HK-2 (cell line): Measurements from ENCODE around the gene KCNQ1.

Experiments used
- DNase-seq: peaks from one replicate; pipeline ENCODE4 v3.0.0-alpha.2; 2018; ENCODE audit not compliant: unreplicated experiment

The KCNQ1 gene

DNA sequence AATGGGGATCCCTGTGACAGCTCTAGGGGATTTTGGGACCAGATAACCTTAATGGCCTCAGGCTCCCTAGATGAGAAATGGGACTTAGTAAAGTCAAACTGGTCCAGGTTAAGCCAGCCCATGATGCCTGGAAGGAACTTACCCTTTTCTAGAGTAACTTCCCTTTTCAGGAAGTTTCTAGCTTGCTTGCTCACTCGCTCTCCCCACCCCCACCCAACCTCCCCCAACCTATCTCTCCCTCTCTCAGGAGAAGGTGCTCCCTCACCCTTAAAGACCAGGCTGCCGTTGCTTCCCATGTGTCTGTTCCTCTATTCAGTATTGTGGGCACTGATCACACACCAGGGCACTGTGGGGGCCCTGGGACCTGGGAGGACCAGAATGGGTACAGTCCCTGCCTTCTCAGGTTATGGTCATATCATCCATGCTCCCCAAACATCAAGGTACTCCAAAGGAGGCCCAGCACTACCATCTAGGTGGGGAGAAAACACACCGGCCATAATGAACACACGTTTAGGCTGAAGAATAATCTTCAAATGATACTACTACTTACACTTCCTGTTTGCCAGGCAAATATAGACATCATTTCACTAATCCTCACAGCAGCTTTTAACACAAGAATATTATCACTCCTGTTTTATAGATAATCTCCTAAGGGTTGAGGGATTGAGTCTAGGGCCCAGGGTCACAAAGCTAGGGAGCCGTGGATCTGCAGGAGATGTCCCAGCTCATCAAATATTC, 236.8 kb downstream of the KCNQ1 start:
- no peak for DNase-seq

DNA sequence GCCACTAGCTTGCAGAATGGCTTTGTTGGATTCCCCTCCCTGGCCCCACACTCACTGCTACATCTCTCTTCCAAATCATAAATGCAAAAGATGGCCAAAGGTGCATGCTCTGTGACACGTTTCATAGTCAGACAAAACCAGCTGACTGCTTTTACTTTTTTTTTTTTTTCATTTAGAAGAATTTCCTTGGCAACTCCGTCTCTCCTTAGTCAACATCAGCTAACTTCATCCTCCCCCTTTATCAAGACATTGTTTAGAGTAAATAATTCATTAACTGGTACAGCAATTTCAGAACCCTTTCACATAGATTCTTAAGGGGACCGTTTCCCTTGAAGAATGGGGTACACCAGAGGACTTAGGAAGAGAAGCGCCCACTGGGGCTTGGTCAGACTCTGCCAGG, 239.0 kb downstream of the KCNQ1 start:
- DNase-seq, result no peak

DNA sequence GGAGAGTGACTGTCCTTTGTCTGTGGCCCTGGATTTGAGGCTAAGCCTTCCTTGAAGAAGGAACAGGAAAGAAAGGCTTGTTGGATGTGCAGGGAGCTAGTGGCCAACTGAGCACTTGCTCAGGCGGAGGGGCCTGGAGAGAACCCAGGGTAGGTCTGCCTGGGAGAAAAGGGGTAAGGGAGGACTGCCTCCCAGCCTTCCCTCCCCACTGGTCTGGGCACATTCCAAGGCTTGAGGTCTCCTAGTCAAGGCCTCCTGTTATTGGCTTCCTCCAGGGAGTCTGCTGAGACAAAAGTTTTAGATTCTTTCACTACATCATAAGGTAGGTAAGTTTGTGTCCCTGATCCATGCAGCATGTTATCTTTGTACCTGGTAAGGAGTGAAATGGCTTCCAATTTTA, 239.8 kb downstream of the KCNQ1 start:
- no peak for DNase-seq

DNA sequence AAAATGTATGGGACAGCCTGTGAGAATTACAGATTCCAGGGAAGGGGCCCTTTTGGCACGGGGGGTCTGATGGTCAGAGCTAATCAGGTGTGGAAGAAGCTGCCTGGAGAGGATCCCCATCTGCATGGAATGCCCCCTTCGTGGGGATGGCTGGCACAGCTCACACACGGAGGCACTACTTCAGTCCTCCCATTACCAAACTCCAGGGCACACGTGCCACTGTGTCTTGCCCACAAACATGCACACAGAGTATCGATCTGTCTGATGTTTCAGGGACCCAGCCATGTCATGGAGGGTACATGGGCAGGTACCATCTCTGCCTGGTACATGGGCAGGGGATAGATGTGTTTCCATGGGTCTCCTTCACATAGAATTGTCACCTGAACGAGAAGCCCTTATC, 240.2 kb downstream of the KCNQ1 start:
- DNase-seq, result no peak

DNA sequence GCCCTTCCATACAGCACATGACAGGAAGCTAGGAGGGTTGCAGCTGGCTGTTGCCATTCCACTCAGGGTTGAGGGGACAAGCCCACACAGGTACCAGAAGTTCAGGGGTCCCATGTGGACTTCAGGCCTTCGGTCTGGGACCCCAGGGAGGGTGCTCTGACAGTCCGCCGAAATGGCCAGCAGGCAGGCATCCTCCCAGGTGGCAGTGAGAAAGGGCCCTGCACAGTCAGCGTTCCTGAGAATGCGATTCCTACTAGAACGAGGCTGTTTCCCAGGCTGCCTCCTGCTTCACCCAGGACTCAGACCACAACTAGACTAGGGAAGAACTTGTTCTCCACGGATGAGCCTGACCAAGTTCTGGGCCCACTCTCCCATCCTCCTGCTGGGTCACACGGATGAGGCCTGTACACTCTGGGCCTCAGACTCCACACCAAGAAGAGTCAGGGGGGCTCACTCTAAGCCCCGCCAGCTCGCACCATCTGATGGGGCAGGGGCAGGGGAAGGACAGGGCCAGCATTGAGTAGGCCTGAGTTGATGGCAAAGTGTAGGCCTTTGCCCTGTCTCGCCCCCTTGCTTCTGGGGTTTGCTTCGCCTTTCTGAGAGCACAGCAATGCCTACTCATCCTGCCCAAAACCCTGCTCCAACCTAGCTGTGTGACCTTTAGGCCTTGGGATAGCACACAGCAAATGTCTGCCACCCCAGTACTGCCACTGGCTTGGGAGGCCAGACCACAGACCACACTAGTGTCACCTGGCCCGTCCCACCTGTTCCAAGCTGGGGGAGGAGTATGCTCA, 241.0 kb downstream of the KCNQ1 start:
- no peak for DNase-seq

DNA sequence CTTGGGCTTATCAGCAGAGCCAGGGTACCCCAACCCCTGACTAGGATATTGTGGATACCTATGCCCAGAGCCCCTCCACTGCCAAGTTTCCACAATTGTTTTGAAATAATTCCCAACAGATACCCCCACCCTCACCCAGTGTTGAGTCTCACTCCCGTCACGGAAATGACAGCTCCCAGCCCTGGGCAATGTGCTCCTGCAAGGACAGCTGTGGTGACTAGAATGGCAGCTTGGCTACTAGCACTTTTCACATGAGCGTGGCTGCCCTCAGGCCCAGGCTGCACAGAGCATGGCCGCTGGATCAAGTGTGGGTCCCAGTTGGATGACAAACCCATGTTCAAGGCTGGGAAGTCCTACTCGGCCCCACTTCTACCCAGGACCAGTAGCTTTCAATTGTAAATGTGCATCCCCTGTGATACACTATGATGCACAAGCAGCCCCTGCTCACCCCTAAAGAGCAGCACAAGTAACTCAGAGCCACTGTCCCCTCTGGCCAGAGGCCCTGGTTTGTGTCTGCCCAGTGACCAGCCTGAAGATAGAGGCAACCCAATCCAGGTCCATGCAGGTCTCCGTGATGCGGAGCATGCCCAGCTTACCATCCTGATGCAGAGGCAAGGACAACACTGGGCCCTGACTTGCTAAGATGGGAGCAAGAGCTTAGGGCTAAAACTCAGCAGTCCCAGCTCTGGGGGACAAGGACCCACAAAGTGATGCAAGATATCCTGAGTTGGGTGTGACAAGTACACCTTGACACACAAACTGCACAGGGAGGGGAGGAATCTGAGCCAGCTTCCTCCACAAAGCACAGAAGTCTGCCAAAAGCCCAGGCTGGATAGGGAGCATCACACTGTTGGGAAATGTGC, 241.8 kb downstream of the KCNQ1 start:
- DNase-seq, result no peak

DNA sequence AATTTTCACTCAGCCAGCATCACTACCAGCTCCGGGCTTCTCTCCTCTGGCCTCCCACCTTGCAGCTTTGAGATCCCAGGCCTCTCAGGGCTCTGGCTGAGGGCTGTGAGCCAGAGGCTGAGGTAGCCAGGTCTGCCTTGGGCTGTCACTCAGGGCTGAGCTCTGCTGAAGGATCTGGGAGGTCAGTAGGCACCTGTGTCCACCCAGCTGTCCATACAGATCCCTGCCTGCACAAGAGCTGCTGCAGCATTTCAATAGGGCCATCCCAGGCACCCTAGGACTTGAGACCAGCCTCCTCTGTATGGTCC, 242.4 kb downstream of the KCNQ1 start:
- no peak for DNase-seq

DNA sequence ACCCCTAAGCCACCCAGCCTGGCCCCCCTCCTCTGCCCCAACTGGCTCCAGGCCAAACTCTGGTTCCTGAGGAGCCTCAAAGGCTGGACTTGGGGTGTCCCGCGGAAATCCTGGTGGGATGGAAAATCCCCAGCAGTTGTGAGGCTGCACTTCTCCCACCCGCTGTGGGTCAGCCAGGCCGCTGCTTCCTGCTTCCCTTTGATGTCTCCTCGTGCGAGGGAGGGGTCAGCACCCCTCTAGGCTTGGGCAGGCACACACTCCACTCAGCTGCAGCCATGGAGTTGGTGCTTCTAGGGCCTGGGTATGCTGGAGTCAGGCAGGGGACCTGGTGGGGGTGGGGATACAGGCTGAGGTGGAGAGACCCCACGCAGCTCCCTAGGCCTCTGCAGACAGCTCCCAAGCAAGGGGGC, 243.0 kb downstream of the KCNQ1 start:
- DNase-seq, result no peak

DNA sequence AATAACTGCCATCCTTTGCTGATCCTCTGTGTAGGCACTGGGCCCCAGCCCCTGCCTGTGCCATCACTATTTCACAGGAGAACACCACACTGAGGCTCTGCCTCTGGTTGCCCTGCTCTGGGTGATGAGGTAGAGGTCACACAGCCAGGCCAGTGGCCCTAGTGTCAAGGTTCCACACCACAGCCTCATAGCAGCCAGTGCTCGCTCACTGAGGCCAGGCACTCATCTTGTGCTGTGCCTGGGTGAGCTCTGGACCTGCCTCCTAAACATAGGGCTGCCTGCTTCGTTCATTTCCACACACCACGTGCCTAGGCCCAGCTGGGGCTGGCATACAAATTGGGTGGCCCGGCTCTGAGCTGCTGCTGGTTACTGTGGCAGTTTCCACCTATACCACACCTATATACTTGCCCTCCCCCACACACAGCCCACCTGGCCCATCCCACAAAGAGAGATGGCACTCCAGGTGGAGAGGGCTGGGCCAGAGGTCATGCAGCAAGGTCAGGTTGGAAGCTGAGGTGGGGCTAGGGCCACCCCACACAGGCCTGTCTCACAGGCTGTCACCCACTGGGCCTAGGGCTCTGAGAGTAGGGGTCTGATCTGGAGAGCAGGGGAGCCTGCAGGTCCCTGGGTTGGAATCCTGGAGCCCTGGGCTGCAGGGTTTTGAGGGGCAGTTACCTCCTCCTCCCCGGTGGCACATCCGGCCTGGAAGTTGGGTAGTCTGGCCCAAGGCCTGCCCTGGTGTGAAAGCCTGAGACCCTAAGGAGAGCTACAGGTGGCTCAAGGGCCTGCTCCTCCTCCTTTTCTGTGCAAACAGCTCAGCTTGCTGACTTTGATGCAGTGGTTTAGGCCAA, 243.8 kb downstream of the KCNQ1 start:
- no peak for DNase-seq

DNA sequence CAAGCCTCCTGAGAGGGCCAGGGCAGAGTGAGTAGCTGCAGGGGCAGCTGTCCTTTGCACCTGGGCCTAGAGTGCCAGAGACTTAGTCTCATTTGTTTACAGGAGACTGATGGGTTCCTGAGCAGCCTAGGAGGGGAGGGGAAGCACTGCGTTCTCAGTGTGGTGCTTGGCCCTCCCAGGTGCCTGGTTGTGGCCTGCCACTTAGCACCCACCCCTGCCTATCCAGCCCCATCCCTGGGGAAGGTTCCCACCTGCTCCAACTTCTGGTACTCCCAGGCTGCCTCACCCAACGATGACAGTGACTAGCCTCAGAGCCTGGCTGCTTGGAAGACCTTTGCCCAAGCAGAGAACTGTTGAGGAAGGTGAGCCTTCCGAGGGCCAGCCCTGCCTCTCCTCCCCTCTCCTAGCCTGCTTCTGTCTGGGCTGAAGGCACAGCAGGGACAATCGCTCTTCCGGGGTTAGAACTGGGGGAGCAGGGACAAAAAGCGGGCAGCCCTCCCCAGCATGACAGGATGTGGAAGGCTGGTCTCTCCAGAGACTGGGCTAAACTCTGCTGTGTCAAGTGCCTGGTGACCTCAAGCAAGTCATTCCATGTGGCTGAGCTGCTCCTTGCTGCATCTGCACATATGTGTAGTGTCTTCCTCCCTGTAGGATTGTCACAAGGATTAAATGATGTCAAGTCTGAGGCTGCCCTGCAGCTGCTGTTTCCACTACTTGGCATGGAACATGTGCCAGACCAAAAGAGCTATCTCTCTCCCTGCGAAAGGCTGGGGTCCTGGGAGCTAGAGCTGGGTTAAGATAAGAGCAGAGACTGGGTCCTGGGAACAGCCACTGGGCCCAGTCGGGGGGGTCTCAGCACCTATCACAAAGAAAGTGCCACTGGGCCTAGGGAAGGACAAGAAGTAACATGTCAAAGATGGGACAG, 245.1 kb downstream of the KCNQ1 start:
- no peak for DNase-seq

DNA sequence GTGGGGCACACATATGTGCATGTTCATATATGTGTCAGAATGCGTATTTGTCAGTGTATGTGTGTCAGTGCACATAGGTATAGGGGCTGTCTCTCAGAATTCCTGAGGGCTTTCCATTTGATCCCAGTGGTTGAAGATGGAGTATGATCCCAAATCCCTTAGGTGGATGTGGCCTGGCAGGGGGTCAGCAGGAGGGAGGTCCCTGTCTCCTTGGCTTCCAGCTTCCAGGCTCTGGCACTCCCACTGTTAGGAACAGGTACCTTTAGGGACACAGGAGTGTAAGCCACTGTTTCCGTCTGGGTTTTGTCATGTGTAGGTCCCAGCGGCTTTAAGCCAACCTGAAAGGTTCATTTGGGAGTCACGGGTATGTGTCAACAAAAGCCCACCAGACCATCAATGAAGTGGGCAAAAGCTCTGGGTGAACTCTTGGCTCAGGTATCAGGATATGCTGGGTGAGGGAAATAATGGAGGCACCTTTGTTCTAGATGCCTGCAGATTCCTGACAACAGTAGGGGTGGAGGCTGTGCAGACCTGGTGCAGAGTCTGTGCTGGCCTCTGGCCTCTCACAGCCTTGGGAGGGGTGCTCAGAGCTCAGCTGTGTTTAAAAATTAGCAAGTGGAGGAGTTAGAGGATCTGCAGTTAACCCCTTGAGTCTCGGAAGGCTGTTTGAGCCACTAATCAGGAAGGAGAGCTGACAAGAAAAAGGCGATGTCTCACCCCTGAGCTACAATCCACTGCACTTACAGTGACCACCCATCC, 246.0 kb downstream of the KCNQ1 start:
- no peak for DNase-seq

DNA sequence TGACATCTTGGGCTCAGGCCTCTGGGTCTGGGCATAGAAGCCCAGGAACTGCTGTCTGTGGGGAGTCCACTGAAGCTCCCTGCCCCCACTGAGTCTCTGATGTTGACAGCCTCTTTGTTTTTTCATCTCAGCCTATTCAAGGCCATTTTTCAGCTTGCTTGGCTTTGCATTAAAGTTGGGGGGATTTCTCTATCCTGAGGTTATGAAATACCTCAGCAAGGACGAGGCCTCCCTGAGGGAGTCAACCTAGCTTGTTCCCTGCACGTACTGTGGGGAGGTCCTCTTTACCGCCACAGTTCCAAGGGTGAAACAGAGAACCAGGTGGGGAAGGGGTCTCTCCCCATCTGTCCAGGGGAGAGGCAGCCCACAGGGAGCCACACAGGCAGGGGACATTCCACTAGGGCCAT, 246.6 kb downstream of the KCNQ1 start:
- DNase-seq, result no peak

DNA sequence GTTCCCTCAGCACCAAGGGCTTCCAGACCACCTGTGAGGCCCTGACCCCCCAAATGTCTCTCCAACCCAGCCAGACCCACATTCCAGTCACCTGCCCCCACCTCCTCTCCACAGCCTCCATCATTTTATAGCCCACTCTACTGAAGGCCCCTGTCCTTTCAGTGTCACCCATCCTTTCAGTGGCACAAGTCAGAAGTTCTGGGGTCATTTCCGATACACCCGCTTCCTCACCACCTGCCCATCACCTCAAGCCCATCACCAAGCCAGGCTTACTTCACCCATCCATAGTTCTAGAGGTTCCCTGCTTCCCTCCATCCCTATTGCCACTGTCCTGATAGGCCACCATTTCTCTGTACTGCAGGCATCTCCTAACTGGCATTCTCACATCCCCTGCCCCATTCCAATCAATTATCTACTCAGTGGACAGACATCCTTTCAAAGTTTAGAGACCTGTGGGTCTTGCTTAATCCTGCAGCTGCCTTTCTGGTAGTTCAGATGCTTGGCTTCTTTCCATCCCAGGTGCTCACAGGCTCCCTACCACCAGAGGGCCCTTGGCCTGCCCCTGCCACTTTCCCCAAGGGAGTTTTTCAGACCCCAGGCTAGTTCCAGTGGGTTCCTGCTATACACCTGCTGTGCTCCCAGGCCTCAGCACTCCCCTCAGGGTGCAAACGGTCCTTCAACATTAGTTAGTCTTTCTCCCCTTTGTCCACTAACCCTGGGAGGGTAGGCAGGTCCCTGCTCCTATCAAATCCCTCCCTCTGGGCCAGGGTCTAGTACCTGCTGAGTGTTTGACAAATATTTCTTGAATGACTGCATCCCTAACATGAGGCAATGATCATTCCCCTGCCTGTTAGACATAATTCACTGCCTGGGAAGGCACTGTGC, 247.4 kb downstream of the KCNQ1 start:
- no peak for DNase-seq

DNA sequence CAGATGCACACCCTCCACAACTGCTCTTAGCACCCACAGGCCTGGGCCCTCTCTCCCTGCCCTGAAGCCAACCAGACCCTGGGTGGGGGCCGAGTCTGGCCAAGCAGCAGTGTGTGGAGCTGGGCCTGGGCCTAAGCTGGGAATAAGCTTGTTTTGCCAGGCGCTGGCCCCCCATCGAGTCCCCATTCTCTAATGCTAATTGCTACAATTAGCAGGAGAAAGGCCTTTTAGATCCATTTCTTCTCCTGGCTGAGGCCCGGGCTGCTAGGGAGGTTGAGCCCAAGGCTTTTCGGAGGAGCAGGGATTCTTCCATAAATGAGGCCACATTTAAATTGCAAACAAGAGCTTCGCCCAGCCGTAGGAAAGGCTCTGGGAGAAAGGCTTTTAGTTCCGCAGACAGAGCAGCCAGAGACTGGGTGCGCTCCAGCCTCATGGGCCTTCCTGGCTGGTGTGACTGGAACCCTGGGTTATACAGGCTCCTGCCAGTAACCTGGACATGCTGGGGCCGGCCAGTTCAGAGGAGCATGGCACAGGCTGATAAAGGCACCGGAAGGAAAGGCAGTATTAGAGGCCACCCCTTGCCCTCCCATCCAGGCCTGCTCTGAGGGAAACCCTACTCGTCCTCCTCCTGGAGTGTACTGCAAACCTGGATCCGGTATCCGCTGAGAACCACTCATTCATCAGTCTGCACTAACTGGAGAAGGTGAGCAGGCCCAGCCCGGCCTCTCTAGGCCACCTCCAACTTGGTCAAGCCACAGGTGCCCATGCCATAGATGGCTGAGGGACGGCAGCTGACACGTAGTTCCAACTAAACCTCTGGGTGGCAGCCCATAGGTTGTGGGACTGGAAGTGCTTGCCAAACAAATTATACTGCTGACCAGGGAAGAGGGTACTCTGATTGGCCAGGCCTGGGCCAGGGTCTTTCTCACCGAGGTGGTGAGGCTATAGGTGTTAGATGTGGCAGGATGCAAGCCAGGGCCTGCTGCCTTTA, 248.8 kb downstream of the KCNQ1 start:
- no peak for DNase-seq

DNA sequence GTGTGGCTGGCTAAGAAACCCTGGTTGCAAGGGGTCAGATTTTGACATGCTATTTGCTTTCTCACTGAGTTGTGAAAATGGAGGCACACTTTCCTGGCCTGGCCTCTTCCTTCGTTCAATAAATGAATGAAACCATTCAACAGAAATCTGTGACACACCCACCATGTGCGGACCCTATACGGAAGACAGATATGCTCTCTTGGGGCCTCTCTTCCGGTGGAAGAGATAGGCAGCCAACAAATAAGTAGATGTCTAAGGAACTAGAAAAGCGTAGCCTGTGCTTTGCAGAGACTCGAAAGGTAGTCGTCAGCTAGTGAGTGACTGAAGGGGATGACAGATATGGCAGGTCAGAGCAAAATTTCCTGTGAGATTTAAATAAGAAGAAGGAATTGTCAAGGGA, 249.7 kb downstream of the KCNQ1 start:
- no peak for DNase-seq

DNA sequence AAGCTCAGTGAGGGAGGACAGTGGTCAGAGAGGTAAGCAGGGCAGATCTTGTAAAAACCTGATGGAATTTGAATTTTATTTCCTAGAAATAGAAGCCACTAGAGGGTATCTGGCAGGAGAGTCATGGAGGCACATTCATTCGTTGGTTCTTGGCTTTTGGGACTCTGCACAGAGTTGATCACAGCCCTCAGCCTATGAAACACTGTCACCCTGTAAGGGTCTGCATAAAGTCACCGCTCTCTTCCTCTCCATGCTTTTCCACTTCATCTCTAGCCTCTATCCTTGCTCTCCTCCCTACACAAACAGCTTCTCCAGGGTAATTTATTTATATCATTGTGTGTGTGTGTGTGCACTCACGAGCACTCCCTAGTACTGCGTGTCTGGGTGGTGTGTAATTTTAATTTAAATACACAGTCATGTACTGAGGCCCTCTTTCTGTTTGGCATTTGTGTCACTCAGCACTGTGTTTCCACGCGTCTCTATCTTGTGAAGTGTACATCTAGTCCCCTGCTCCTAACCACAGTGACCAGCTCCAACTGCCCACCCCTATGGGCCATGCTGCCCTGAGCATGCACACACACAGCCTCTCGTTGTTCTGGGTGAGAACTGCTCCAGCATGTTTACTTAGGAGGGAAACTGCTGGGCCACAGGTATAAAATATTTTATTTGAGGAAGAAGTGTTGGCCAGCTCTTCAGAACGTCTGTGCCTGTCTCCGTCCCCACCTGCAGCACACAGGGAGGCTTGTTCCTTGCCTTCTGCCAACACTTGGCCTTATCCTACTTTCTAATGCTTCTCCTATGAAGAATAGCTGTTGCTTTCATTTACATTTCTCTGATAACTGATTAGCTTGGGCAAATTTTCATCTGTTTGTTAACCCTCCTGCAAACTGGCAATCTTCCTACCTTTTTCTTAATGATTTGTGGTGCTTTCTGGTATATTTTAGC, 250.5 kb downstream of the KCNQ1 start:
- no peak for DNase-seq
